Retinal pigment epithelial cell (primary cell): ENCODE measurements around the gene CYB561.
"Not testable (repeated sequence)": the region's sequence is repeated elsewhere in the genome, so short reads cannot be mapped to it uniquely, and the experiment has no call there.

ENCODE experiments used
- DNase-seq: peaks from one replicate; pipeline ENCODE4 v3.0.0-alpha.2; 2010; ENCODE audit warnings: low read depth
- H3K4me3 ChIP-seq: 2 replicates; pipeline ENCODE4 v1.5.1; 2011; ENCODE audit warnings: mild to moderate bottlenecking, low read length, control low read depth, moderate library complexity
- TF ChIP-seq, protein P1 (sequence below): conservative IDR thresholded peaks from 2 replicates; pipeline ENCODE4 v1.5.1; 2011; ENCODE audit warnings: low read depth, low read length, control low read depth, inconsistent platforms

CYB561 gene

DNA sequence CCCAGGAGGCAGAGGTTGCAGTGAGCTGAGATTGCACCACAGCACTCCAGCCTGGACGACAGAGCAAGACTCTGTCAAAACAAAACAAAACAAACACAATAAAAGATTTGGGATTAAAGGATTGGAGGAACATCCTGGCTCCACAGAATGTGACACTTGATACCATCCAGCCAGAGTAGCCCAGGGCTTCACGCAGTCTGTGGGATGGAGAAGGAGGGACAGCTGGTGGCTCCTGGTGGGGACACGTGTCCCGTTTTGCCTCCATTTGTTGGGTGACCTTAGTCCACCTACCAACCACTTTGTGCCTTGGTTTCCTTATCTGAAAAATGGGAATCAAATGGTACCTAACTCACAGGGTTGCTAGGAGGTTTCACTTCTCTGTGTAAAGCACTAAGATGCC, 12.4 kb upstream of the CYB561 start:
- H3K4me3 ChIP-seq = no peak overlapping the region
- TF ChIP-seq, protein P1, sequence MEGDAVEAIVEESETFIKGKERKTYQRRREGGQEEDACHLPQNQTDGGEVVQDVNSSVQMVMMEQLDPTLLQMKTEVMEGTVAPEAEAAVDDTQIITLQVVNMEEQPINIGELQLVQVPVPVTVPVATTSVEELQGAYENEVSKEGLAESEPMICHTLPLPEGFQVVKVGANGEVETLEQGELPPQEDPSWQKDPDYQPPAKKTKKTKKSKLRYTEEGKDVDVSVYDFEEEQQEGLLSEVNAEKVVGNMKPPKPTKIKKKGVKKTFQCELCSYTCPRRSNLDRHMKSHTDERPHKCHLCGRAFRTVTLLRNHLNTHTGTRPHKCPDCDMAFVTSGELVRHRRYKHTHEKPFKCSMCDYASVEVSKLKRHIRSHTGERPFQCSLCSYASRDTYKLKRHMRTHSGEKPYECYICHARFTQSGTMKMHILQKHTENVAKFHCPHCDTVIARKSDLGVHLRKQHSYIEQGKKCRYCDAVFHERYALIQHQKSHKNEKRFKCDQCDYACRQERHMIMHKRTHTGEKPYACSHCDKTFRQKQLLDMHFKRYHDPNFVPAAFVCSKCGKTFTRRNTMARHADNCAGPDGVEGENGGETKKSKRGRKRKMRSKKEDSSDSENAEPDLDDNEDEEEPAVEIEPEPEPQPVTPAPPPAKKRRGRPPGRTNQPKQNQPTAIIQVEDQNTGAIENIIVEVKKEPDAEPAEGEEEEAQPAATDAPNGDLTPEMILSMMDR = no peak
- DNase-seq = no peak

DNA sequence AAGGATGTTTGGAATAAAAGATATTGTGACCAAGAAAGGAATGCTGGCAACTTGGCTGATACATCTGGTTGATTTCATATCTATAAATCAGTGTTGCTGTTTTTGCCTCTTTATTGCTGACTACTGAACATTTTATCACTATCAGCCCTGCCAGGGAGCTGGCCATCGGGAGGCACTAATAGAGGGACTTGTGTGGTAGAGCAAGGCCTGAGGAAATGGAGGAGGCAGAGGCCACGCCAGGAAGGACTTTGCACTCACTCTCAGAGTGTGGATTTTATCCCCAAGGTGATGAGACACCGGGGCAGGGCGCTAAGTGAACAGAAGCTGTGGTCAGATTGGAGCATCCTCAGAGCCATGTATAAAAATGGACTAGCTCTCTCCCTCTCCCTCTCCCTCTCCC, 9.3 kb upstream of the CYB561 start:
- TF ChIP-seq, protein P1 = no peak
- H3K4me3 ChIP-seq = no peak overlapping the region
- no peak for DNase-seq

DNA sequence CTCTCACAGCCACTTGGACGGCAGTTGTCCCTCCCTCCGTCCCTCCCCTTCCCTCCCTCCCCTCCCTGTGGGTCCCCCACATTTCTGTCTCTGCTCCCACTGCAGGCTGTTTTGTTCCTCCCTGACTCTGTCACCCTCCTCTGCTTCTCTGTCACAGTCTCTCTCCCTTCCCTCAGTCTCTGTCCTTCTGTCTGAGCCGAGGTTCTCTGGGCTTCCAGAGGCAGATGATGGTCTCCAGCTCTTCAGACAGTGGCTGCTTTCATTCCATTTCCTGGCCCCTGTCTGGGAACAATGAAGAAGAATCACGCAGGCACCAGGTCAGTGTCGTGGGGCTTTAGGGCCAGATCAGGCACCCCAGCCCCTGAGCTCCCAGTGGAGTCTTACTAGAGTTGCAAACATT, 8.8 kb upstream of the CYB561 start:
- TF ChIP-seq, protein P1 = no peak
- H3K4me3 ChIP-seq = no peak overlapping the region
- no peak for DNase-seq

DNA sequence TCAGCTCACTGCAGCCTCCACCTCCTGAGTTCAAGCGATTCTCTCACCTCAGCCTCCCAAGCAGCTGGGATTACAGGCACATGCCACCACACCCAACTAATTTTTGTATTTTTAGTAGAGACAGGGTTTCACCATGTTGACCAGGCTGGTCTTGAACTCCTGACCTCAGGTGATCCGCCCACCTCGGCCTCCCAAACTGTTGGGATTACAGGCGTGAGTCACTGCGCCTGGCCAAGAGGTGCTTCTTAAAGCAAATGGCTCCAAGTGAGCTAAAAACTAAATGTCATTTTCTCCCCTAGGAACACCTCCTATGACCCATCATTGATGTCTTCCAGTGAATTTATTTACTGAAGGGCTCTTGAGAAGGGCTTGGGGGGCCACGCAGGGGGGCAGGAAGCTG, 8.3 kb upstream of the CYB561 start:
- H3K4me3 ChIP-seq, DNase-seq: not testable (repeated sequence)

DNA sequence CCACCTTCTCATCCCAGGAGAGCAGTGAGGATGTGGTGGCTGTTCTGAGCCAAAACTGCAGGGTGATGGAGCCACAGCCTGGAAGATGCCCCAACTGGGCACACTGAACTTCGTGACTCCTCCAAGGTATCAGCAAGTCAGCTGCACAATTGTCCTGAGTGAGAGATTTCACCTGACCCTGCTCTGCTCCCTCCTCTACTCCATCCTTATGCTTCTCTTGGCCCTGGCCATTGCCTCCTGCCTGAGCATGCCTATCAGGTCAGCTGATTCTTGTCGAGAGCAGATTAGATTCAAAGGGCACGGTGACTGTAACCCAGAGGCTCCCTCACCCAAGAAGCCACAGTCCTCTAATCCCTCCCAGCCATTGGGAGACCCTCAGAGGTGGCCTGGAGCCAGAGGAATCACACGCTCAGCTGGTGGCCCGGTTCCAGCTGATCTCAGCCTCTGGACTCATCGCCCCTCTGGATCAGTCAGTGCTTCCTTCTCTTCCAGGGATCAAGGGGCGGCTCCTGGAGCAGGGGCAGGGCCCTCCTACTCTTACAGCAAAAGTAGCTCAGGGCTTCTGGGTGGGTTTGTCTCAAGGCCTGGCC, 7.0 kb upstream of the CYB561 start:
- no peak for DNase-seq

DNA sequence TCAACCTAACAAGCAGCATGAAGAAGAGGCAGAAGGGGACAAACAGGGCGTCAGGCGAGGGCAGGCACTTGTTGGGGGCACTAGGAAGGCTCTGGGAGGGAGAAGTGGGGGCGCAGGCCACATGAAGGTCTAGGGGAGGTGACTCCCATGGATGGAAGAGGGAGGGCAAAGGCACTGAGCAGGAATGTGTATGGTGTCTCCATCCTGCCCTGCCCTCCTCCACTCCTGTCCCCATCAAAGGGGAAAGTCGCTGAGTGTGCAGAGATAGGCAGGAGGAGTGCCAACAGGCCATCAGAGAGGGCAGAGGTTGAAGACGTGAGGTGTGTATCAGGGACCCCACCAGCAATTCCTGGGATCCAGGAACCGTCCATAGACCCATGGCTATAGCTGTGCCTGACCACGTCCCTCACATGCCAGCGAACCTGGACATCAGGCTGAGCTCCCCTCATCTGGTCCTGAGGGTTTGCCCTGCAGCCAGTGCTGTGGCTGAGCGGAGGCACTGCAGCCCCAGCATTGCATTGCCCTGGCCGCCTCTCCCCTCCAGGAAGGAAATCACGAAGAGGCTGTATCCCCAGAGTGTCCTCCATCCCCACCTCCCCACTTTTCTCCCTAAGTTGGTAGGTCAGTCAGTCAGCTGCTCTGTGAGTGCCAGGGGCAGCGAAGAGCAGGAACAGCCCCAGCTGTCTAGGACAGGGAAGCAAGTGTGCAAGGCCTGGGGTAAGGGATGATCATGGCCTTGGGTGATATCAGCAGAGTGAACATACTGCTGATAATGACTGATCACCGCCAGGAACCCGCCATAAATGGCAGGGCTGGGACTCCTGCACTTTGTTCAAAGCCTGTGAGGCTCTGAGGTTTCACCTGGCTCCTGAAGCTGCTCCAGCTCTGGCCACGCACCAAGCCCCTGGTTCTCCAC, 6.2 kb upstream of the CYB561 start:
- TF ChIP-seq, protein P1 = no peak
- no peak for DNase-seq
- no peak overlapping the region for H3K4me3 ChIP-seq

More for the DNA sequence above, 7.0 kb upstream of the CYB561 start:
- H3K4me3 ChIP-seq = no peak overlapping the region
- TF ChIP-seq, protein P1 = no peak

DNA sequence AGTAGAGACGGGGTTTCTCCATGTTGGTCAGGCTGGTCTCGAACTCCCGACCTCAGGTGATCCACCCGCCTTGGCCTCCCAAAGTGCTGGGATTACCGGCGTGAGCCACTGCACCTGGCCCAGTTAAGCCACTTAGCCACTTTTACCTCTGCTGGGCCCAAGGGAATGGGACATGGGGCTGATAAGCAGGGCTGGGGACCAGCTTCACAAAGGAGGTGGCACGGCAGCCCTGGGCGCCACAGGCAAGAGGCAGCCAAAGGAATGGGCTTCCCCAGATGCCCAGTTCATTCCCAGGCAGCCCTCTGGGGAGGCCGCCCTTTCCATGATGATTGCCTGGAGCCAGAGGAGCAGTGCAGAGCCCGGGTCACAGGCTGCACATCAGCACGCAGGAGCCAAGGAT, 5.0 kb upstream of the CYB561 start:
- DNase-seq = no peak
- no peak overlapping the region for H3K4me3 ChIP-seq
- TF ChIP-seq, protein P1 = no peak
